PC-3 (cell line): Measurements from ENCODE around the gene DCAF5.

ENCODE experiments used
- EZH2 ChIP-seq: fragments of 300-600 bp; sonication (generic); IDR thresholded peaks from one replicate; pipeline ENCODE4 v1.6.1; 2017; ENCODE audit warnings: antibody characterized with exemption, mild to moderate bottlenecking, low read length; ENCODE audit not compliant: unreplicated experiment
- TF ChIP-seq, protein P1 (sequence below): fragments of 300-600 bp; sonication (generic); conservative IDR thresholded peaks from 2 replicates; pipeline ENCODE4 v1.5.1; 2017; ENCODE audit warnings: antibody characterized with exemption, low read depth, mild to moderate bottlenecking, low read length

DNA sequence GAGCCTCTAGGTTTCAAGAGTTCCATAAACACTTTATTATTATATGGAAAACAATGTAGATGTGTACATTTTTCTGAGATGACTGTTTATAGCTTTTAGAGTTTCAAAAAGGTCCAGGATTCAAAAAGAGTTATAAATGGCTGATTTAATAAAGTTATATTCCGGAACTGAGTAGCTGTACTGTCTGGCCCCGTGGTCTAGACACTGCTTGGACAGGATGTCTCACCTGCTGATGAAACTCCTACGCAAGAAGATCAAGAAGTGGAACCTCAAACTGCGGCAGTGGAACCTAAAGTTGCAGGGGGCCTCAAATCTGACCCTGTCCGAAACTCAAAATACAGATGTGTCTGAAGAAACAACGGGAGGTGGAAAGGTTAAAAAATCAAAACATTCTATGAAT is 69.7 kb downstream of the DCAF5 start:
- TF ChIP-seq, protein P1, sequence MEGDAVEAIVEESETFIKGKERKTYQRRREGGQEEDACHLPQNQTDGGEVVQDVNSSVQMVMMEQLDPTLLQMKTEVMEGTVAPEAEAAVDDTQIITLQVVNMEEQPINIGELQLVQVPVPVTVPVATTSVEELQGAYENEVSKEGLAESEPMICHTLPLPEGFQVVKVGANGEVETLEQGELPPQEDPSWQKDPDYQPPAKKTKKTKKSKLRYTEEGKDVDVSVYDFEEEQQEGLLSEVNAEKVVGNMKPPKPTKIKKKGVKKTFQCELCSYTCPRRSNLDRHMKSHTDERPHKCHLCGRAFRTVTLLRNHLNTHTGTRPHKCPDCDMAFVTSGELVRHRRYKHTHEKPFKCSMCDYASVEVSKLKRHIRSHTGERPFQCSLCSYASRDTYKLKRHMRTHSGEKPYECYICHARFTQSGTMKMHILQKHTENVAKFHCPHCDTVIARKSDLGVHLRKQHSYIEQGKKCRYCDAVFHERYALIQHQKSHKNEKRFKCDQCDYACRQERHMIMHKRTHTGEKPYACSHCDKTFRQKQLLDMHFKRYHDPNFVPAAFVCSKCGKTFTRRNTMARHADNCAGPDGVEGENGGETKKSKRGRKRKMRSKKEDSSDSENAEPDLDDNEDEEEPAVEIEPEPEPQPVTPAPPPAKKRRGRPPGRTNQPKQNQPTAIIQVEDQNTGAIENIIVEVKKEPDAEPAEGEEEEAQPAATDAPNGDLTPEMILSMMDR = no peak
- no peak for TF ChIP-seq EZH2
